ENCODE data around the gene NKX6-2. TPM values are rescaled to one million over a fixed set of nuclear protein-coding genes. Genes with fewer than 3 reads are reported as not detected.
"Not testable (repeated sequence)": the region's sequence is repeated elsewhere in the genome, so short reads cannot be mapped to it uniquely, and the experiment has no call there.

Gene NKX6-2
- total RNA-seq, 1 donor from 2014 or later, result not detected

DNA sequence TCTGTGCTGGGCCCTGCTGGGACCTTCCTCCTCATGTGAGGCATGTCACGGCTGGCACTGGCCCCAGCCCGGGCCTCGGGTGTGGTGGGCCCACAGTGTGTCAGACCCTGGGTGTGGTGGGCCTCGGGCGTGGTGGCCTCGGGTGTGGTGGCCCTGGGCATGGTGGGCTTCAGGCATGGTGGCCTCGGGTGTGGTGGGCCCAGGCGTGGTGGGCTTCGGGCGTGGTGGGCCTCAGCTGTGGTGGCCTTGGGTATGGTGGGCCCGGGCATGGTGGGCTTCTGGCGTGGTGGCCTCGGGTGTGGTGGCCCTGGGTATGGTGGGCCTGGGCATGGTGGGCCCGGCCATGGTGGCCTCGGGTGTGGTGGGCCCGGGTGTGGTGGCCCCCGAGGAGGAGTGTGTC lies 40.4 kb downstream of the NKX6-2 start:
- no peak for ATAC-seq
- DNase-seq, result no peak
- intact Hi-C loops (cut with micrococcal nuclease), result no loop called here

- no peak for DNase-seq
- intact Hi-C loops (cut with micrococcal nuclease), result no loop called here
- ATAC-seq, result no peak
Observed at GRCh38 chr10:132744839-132745238, 41.1 kb downstream of the NKX6-2 start.

DNA sequence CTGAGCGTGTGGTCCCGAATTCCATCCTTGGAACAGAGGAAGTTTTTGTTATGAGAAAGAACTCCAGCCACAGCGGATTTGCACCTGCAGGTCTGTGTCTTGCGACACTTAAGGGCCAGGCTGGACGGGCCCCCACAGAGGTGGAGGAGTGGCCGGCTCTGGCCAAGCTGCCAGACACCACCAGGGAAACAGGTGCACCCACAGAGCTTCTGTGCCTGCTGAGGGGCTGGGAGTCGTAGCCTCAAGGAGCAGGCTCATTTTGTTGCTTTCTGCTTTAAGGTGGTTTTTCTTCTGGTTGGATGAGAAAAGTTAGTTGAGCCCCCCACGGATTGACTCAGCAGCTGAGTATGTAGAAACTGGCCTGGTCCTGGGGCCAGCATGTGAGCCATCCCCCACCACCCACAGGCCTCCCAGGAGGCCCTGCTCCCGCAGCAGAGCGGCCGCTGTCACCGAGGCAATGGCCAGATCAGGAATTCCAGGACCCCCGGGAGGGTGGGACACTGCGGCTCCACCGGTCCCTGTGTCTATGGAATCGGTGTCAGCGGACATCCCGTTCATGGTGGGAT lies 41.9 kb downstream of the NKX6-2 start:
- DNase-seq (no peak), ATAC-seq (no peak)
- intact Hi-C loops (cut with micrococcal nuclease), result no loop called here

GRCh38 chr10:132743196-132743924 lies 42.6 kb downstream of the NKX6-2 start:
- intact Hi-C loops (cut with micrococcal nuclease); DNase-seq; ATAC-seq: not testable (repeated sequence)

DNA sequence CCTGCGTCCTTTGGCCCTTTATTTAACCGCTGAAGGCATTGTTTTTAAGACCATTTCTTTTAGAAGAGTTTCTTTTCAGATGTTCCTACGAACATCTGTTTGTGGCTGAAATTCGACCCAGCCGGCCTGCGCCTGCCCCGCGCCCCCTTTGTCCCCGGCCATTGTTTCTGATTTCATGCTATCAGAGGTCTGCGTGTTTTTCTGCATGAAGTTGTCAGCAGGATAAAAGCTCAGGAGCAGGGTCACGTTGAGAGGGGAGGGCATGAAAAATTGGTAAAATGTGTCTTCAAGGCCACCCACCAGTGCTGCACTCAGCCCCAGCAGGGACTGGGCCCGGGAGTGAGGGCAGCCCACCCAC lies 43.1 kb downstream of the NKX6-2 start:
- ATAC-seq, result no peak
- no peak for DNase-seq
- intact Hi-C loops (cut with micrococcal nuclease), result no loop called here

DNA sequence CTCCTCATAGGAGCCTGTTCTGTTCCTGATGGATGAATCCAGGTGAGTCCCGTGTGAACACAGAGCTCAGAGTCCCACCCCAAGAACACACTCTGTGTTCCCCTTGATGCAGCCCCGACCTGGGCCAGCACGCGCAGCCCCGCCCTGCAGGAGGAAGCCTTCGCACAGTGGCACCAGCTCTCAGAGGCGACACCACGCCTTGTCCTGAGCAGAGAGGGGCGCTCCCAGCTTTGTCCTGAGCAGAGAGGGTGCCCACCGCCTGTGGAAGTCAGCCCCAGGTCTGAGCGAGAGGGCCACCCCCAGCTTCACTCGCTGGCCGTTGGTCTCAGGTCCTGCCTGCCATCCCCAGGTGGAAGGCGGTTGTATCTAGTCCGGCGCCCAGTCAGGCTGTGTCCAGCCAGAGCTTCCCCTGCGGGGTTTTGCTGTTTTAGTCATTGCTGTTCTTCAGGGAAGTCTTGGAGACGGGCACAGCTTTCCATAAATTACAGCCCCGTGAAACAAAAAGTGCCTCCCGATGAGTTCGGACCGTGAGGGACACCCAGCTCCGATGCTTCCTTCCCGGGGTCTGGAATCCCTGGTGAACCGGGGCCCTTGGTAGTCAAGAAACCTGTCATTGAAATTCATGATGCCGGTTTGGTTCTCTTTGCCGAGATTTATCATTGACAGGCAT lies 43.6 kb downstream of the NKX6-2 start:
- ATAC-seq (no peak), DNase-seq (no peak)
- intact Hi-C loops (cut with micrococcal nuclease), result no loop called here

GRCh38 chr10:132740588-132740987 lies 45.4 kb downstream of the NKX6-2 start:
- intact Hi-C loops (cut with micrococcal nuclease), result no loop called here
- DNase-seq, result no peak
- no peak for ATAC-seq

DNA sequence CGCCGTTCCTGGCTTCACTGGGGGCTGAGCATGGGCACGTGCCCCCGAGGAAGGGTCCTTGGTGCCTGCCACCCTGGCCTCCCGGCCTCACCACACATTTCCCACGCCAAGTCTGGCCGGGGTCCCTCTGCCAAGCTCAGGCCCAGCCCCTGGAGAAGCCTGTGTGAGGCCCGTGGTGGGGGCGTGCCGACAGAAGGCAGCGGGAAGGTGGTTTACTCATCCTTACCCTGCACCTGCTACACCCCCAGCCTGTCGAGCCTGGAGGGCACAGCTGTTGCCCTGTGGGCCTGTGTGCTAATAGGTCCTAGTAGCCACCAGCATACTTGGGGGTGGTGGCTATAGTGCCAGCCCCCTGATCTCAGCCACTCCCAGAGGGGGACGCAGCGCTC lies 46.7 kb downstream of the NKX6-2 start:
- no peak for DNase-seq
- ATAC-seq, result no peak
- intact Hi-C loops (cut with micrococcal nuclease), result no loop called here

DNA sequence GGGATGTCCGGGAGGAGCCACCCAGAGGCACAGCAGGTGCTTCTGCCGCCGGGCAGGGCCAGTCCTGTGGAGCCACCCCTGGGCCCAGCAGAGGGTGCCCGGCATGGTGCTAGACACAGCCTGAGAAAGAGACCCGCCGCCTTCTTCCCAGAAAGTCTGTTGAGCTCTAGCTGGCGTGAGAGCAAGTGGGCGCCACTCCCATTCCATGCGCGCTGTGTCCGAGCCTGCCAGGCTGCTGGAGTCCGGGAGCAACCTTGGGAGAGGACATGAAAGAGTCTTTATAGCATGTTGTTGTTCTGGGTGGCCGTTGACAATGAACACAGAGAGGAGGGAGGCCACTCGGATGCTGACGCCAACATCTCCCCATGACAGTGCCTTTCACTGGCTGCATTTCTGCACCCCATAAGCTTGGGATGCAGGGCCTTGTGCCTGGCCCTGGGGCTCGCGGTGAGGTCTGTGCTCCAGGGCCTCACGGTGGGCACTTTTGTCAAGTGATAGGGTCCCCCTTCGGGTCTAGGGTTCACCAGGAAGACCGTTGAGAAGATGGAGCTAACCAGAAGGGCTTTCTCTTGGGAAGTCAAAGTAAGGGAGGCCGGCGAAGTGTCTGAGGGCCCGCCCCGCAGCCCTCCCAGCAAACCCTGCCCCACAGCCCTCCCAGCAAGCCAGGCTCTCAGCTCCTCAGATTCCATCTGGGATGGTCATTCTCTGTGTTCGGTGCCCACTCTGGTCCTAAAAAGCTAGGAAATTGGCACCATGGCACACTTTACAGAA lies 47.3 kb downstream of the NKX6-2 start:
- intact Hi-C loops (cut with micrococcal nuclease), result no loop called here
- DNase-seq (peak; percentile 57), ATAC-seq (peak; percentile 32)

GRCh38 chr10:132737390-132738048 lies 48.4 kb downstream of the NKX6-2 start:
- intact Hi-C loops (cut with micrococcal nuclease), result no loop called here
- ATAC-seq, result peak; percentile 96

GRCh38 chr10:132735923-132736391 lies 50.0 kb downstream of the NKX6-2 start:
- intact Hi-C loops (cut with micrococcal nuclease), result no loop called here
- DNase-seq (no peak), ATAC-seq (no peak)

More at GRCh38 chr10:132737390-132738048, 48.4 kb downstream of the NKX6-2 start:
- peak; percentile 79 for DNase-seq

- DNase-seq (no peak), ATAC-seq (no peak)
- intact Hi-C loops (cut with micrococcal nuclease), result no loop called here
Observed at GRCh38 chr10:132735341-132735775, 50.6 kb downstream of the NKX6-2 start.

DNA sequence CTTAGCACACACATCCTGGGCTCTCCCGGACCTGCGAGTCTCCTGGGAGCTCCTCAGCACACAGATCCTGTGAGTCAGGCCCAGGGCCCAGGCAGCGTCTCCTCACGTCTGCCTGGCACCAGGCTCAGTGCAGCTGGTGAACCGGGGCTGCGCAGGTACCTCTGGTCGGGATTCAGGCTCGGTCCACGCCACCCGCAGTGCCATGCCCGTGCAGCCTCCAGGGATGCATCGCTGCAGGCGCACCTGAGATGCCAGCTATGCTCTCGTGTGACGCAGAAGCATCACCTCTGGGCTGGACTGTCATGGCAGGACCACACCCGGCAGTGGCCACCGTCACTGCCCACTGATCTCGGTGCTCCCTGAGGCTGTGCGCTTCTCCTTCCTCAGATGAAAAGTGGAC lies 52.0 kb downstream of the NKX6-2 start:
- DNase-seq (no peak), ATAC-seq (no peak)
- intact Hi-C loops (cut with micrococcal nuclease), result no loop called here

Other genes starting within 250 kb of the NKX6-2 start
- gene INPP5A, start 248.4 kb downstream of the NKX6-2 start, total RNA-seq, result 108 TPM
- 1.5 TPM for gene CFAP46, start 156.4 kb upstream of the NKX6-2 start, total RNA-seq

Measured in left ventricle myocardium superior (tissue), 1 donor.